ENCODE measurements around the gene PPAT.

- TF ChIP-seq CTCF (IDR thresholded peaks at IDR 0.05) (no peak), EZH2 (IDR thresholded peaks at IDR 0.05; ENCODE audit: borderline replicate concordance, insufficient read depth, low read depth, low read length, poor library complexity, severe bottlenecking) (no peak)
Measured at GRCh38 chr4:56345458-56345857, 90.0 kb downstream of the PPAT start.
